GM12878 (cell line): ENCODE measurements around the gene FAM229A. TPM values are rescaled to one million over a fixed set of nuclear protein-coding genes. Genes with fewer than 3 reads are reported as not detected.
A peak's percentile ranks its signal among the peaks of the same experiment; 100 is the strongest.

Experiments used
- BCL11A ChIP-seq: IDR thresholded peaks from 2 replicates; pipeline ENCODE4 v1.6.1; 2011; ENCODE audit warnings: low read depth, low read length
- BHLHE40 ChIP-seq, 2 experiments: fragments of 450-650 bp in 1 of 2; IDR thresholded peaks; 2 replicates each; pipeline ENCODE4 v1.6.1; 2011 to 2017; ENCODE audit warnings: low read depth in 2 of 2, borderline replicate concordance in 1 of 2, improper control_type of control experiment in 1 of 2, low read length in 1 of 2, mild to moderate bottlenecking in 1 of 2
- BRCA1 ChIP-seq: IDR thresholded peaks from 2 replicates; pipeline ENCODE4 v1.6.1; 2011; ENCODE audit warnings: low read depth, low read length, improper control_type of control experiment
- CHD1 ChIP-seq: IDR thresholded peaks from 2 replicates; pipeline ENCODE4 v1.6.1; 2012; ENCODE audit warnings: low read depth, low read length, improper control_type of control experiment
- GATAD2B ChIP-seq: fragments of 450-650 bp; conservative IDR thresholded peaks from 2 replicates; pipeline ENCODE4 v1.6.1; 2017; ENCODE audit warnings: low read depth, mild to moderate bottlenecking, moderate library complexity
- HCFC1 ChIP-seq: fragments of 150-350 bp; IDR thresholded peaks from 2 replicates; pipeline ENCODE4 v1.6.1; 2014; ENCODE audit warnings: low read length
- HDAC6 ChIP-seq: fragments of 200-600 bp; sonication (generic); IDR thresholded peaks from one replicate; pipeline ENCODE4 v1.8.0; 2017; ENCODE audit warnings: antibody characterized with exemption; ENCODE audit not compliant: unreplicated experiment
- IKZF2 ChIP-seq, 2 experiments: fragments of 450-650 bp; IDR thresholded peaks; 2 replicates each; pipeline ENCODE4 v1.6.1; 2017; ENCODE audit warnings: mild to moderate bottlenecking in 2 of 2, moderate library complexity in 2 of 2
- IRF3 ChIP-seq: fragments of 450-650 bp; IDR thresholded peaks from 2 replicates; pipeline ENCODE4 v1.6.1; 2014; ENCODE audit warnings: mild to moderate bottlenecking
- IRF4 ChIP-seq: IDR thresholded peaks from 2 replicates; pipeline ENCODE4 v1.6.1; 2011; ENCODE audit warnings: low read depth, low read length
- KAT2A ChIP-seq: conservative IDR thresholded peaks from 2 replicates; pipeline ENCODE4 v1.6.1; 2011; ENCODE audit warnings: low read depth, low read length; ENCODE audit not compliant: control insufficient read depth
- MYB ChIP-seq: fragments of 150-350 bp; IDR thresholded peaks from 2 replicates; pipeline ENCODE4 v1.6.1; 2014; ENCODE audit warnings: mild to moderate bottlenecking, low read depth, low read length, borderline replicate concordance
- NBN ChIP-seq: fragments of 450-650 bp; IDR thresholded peaks from 2 replicates; pipeline ENCODE4 v1.6.1; 2016
- NFIC ChIP-seq: IDR thresholded peaks from 2 replicates; pipeline ENCODE4 v1.6.1; 2012; ENCODE audit warnings: low read depth, mild to moderate bottlenecking, inconsistent platforms, low read length, moderate library complexity
- NFYB ChIP-seq: IDR thresholded peaks from 2 replicates; pipeline ENCODE4 v1.6.1; 2011; ENCODE audit warnings: low read depth, mild to moderate bottlenecking, low read length, improper control_type of control experiment, moderate library complexity; ENCODE audit not compliant: insufficient read depth
- POLR2A ChIP-seq: IDR thresholded peaks from 2 replicates; pipeline ENCODE4 v1.6.1; 2011; ENCODE audit warnings: low read depth, mild to moderate bottlenecking, low read length
- POLR2AphosphoS2 ChIP-seq: IDR thresholded peaks from 2 replicates; pipeline ENCODE4 v1.6.1; 2011; ENCODE audit warnings: low read depth, mild to moderate bottlenecking, low read length, improper control_type of control experiment, moderate library complexity
- POLR2AphosphoS5 ChIP-seq: IDR thresholded peaks from 2 replicates; pipeline ENCODE4 v1.6.1; 2011; ENCODE audit warnings: mild to moderate bottlenecking, low read length, inconsistent platforms
- SMAD5 ChIP-seq: IDR thresholded peaks from 2 replicates; pipeline ENCODE4 v1.6.1; 2016; ENCODE audit warnings: antibody characterized with exemption, low read depth
- STAT3 ChIP-seq: IDR thresholded peaks from 2 replicates; pipeline ENCODE4 v1.6.1; 2011; ENCODE audit warnings: low read depth, low read length, improper control_type of control experiment
- SUPT20H ChIP-seq: IDR thresholded peaks from 2 replicates; pipeline ENCODE4 v1.6.1; 2011; ENCODE audit warnings: low read depth, mild to moderate bottlenecking, low read length, moderate library complexity, borderline replicate concordance; ENCODE audit not compliant: control insufficient read depth
- SUZ12 ChIP-seq: fragments of 200-600 bp; sonication (generic); IDR thresholded peaks from one replicate; pipeline ENCODE4 v1.6.1; 2018; ENCODE audit warnings: antibody characterized with exemption, mild to moderate bottlenecking; ENCODE audit not compliant: unreplicated experiment
- TBL1XR1 ChIP-seq: IDR thresholded peaks from 2 replicates; pipeline ENCODE4 v1.6.1; 2012; ENCODE audit warnings: low read depth, low read length, improper control_type of control experiment
- TCF7 ChIP-seq: IDR thresholded peaks from 2 replicates; pipeline ENCODE4 v1.6.1; 2014; ENCODE audit warnings: antibody characterized with exemption, borderline replicate concordance
- USF2 ChIP-seq: IDR thresholded peaks from 2 replicates; pipeline ENCODE4 v1.6.1; 2011; ENCODE audit warnings: low read depth, low read length, improper control_type of control experiment, borderline replicate concordance
- ZBED1 ChIP-seq: IDR thresholded peaks from 2 replicates; pipeline ENCODE4 v1.6.1; 2016; ENCODE audit warnings: borderline replicate concordance
- ZNF274 ChIP-seq: IDR thresholded peaks from one replicate; pipeline ENCODE4 v1.8.0; 2011; ENCODE audit not compliant: insufficient read length, insufficient read depth
- polyA plus RNA-seq, 11 experiments: library from polyadenylated mRNA; depleted of rRNA in 4 of 11; unstranded in 6 of 11; stranded (reverse) in 5 of 11; fragments of >200 nt; fragmentation: Nextera tagmentation in 4 of 11; fragmentation: Illumina TruSeq in 1 of 11; extraction: Ambion mirVana in 4 of 11; extraction: Trizol in 1 of 11; gene quantifications; 1 replicate in 1 of 11; 2 replicates in 10 of 11; pipeline versions ENCODE4 v1.2.1 to v1.2.3, GENCODE V29; 2011 to 2016; ENCODE audit warnings: inconsistent platforms in 2 of 11, missing spikeins in 2 of 11, low read depth in 1 of 11
- total RNA-seq, 4 experiments: library from RNA; depleted of rRNA in 3 of 4; stranded (reverse); fragments of >200 nt in 3 of 4; fragmentation: Illumina TruSeq in 1 of 4; extraction: Trizol in 1 of 4; gene quantifications; 2 replicates each; pipeline versions ENCODE4 v1.2.1 to v1.2.3, GENCODE V29; 2013 to 2021
- TF ChIP-seq, protein P1 (sequence below): fragments of 450-650 bp; IDR thresholded peaks from 2 replicates; pipeline ENCODE4 v1.6.1; 2016; ENCODE audit warnings: mild to moderate bottlenecking
- TF ChIP-seq, protein P2 (sequence below): IDR thresholded peaks from 2 replicates; pipeline ENCODE4 v1.6.1; 2012; ENCODE audit warnings: low read depth, low read length, improper control_type of control experiment

The FAM229A gene
- total and polyA plus RNA-seq, 10 of the 15 experiments (the other 5 are each of a cell fraction or from before 2014, with no cell fraction given), result 0.02 to 5.3 (median 1.4) TPM; not detected in 1

DNA sequence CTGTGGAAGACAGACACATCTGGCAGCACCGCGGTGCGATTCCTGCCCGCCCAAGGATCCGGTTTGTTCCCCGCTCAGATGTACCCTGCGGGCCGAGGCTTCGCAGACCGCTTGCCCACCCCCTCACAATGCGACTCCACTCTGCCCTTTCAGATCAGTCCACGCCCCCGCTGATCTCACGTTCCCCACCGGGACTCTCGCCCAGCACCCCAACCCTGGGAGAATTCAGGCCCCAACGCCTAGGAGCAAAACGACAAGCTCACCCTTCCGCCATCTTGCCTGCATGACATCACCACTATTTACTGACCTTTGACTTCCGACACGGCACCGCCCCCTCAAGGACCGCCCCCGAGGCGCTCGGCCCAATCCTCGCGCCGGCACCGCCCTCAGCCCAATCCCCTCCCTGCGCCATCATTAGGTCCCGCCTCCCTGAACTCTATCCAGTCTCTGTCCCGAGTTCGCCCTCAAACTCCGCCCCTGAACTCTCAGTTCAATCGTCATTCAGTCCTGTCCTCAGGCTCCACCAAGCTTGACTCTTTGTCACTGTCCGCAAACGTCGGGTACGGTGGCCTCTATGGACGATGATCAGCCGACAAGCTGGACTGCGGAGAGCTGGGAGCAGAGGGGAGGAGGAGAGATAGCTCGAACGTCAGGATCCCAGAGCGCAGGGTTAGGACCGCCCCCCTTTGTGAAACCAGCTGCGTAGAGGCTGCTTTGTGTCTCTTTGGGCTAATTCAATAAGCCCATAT is 32.0 kb upstream of the FAM229A start, which contains the start of gene BSDC1 (continued):
- 0 out of 2 replicates have a peak, but pooled peaks have one; percentile 19 for TF ChIP-seq IRF3
- 0 out of 2 replicates have a peak, but pooled peaks have one; percentile 59 for TF ChIP-seq SMAD5
- TF ChIP-seq ZNF274, result no peak
- TF ChIP-seq BHLHE40 (IDR thresholded peaks at IDR 0.05; ENCODE audit: borderline replicate concordance in 1 of 2, low read depth in 2 of 2, low read length in 1 of 2), result peak in 1 of 2 experiments; percentile 52; a peak in 1 of 4 replicates
- TF ChIP-seq NFIC, result no peak
- peak; percentile 17; the same call in 1 of the 2 replicates for TF ChIP-seq IRF4
- TF ChIP-seq SUZ12, result no peak
- TF ChIP-seq NBN, result 0 out of 2 replicates have a peak, but pooled peaks have one; percentile 71
- peak; percentile 52 for TF ChIP-seq HCFC1
- no peak for TF ChIP-seq HDAC6
- TF ChIP-seq SUPT20H, result no peak
- no peak for TF ChIP-seq BRCA1
- TF ChIP-seq USF2, result no peak
- no peak for TF ChIP-seq MYB
- no peak for TF ChIP-seq STAT3
- TF ChIP-seq GATAD2B, result no peak
- peak; percentile 55; the same call in 1 of the 2 replicates for TF ChIP-seq TBL1XR1
- peak; percentile 93 for TF ChIP-seq POLR2A
- TF ChIP-seq POLR2AphosphoS2, result peak; percentile 69; the same call in 1 of the 2 replicates
- TF ChIP-seq IKZF2 (IDR thresholded peaks at IDR 0.05), result peak in 1 of 2 experiments; percentile 47; a peak in 1 of 4 replicates
- TF ChIP-seq TCF7, result no peak
- peak; percentile 90 for TF ChIP-seq POLR2AphosphoS5
- TF ChIP-seq, protein P1, sequence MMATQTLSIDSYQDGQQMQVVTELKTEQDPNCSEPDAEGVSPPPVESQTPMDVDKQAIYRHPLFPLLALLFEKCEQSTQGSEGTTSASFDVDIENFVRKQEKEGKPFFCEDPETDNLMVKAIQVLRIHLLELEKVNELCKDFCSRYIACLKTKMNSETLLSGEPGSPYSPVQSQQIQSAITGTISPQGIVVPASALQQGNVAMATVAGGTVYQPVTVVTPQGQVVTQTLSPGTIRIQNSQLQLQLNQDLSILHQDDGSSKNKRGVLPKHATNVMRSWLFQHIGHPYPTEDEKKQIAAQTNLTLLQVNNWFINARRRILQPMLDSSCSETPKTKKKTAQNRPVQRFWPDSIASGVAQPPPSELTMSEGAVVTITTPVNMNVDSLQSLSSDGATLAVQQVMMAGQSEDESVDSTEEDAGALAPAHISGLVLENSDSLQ, result peak; percentile 86
- TF ChIP-seq BCL11A, result no peak
- TF ChIP-seq ZBED1, result no peak
- TF ChIP-seq NFYB, result peak; percentile 88
- TF ChIP-seq, protein P2, sequence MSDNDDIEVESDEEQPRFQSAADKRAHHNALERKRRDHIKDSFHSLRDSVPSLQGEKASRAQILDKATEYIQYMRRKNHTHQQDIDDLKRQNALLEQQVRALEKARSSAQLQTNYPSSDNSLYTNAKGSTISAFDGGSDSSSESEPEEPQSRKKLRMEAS, result no peak; the same call in 1 of the 2 replicates
- no peak for TF ChIP-seq KAT2A
- no peak for TF ChIP-seq CHD1
